ENCODE results near the gene MYF5. TPM values are rescaled to one million over a fixed set of nuclear protein-coding genes. Genes with fewer than 3 reads are reported as not detected.
"Not testable (repeated sequence)": the region's sequence is repeated elsewhere in the genome, so short reads cannot be mapped to it uniquely, and the experiment has no call there.

The MYF5 gene
- not detected for total RNA-seq

GRCh38 chr12:80716696-80717469, at the start of gene MYF5:
Gene MYF5, plus strand, starts transcription at chr12:80716912. Its CDS starts 152 bp downstream, at chr12:80717064.
- Mint-ChIP-seq H3K9me3 (no peaks in the 10 kb centered on the region), H3K4me3 (no peak within 1 kb of the TSS), H3K27me3 (peaks cover 52% of the 10 kb centered on the region), H3K4me1 (no peaks in the 10 kb centered on the region), H3K36me3 (no peaks in the 10 kb centered on the region), H3K27ac (no peak within 1 kb of the TSS)
- DNase-seq: no peak

DNA sequence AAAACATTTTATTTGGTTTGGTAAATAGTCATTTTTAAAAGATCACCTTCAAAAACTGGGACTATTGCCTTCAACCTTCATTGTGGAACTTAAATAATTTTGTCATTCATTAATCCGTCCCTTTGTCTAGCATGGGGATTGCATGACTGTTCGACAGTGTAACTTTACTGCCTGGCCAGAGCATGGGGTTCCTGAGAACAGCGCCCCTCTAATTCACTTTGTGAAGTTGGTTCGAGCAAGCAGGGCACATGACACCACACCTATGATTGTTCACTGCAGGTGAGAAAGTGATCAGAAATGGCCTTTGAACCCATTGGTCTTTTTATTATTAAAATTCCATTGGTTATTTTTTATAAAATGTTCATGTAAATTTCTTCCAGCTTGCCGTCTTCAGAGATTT, 46.5 kb upstream of the MYF5 start:
- no peaks in the 10 kb centered on the region for H3K4me1 Mint-ChIP-seq
- H3K27me3 Mint-ChIP-seq: no peaks in the 10 kb centered on the region
- H3K9me3 Mint-ChIP-seq: peaks cover 1% of the 10 kb centered on the region
- no peak overlapping the region for H3K4me3 Mint-ChIP-seq
- H3K36me3 Mint-ChIP-seq: no peaks in the 10 kb centered on the region
- no peak for DNase-seq
- no peak overlapping the region for H3K27ac Mint-ChIP-seq

DNA sequence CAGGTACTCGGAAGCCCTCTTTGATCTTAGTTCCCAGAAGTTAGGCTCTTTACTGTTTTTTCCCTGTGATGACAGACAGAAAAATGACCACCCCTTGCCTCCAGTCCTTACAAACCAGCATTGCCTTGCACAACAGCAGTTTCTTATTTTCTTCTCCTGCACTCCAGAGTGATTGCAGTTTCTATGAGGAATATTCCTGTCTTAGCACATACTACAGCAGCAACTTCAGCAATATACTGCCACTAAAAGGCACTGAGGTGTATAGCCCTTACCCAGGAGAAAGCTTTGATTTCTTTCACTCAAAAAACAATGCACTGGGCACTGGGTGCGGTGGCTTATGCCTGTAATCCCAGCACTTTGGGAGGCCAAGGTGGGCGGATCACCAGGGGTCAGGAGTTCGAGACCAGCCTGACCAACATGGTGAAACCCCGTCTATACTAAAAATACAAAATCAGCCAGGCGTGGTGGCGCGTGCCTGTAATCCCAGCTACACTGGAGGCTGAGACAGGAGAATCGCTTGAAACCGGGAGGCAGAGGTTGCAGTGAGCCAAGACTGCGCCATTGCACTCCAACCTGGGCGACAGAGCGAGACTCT, 40.6 kb upstream of the MYF5 start:
- DNase-seq, H3K4me1 Mint-ChIP-seq, H3K4me3 Mint-ChIP-seq, H3K36me3 Mint-ChIP-seq, H3K9me3 Mint-ChIP-seq, H3K27me3 Mint-ChIP-seq, H3K27ac Mint-ChIP-seq: not testable (repeated sequence)

DNA sequence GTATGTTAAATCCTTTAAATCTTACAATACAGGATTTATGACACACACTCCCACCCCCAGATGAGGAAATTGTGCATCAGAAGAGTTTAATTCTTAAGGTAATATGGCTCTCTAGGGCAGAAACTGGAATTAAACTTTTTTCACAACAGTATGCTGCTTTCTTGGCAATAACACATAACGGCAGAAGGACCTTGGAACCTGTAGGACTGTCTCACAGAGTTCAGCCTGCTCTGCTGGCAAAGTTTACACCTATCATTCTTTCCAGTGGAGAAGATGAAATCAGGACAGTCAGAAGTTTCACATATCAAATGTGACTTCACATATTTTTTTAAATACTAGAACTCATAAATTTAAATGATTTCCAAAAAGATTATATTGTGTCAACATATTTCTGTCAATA, 39.9 kb upstream of the MYF5 start:
- Mint-ChIP-seq H3K9me3 (no peaks in the 10 kb centered on the region), H3K27me3 (no peaks in the 10 kb centered on the region), H3K4me3 (no peak overlapping the region), H3K4me1 (no peaks in the 10 kb centered on the region), H3K27ac (no peak overlapping the region), H3K36me3 (no peaks in the 10 kb centered on the region)
- no peak for DNase-seq

- H3K27me3 Mint-ChIP-seq: no peaks in the 10 kb centered on the region
- no peak overlapping the region for H3K4me3 Mint-ChIP-seq
- no peak for DNase-seq
- H3K4me1 Mint-ChIP-seq: no peaks in the 10 kb centered on the region
- H3K27ac Mint-ChIP-seq: no peak overlapping the region
- H3K36me3 Mint-ChIP-seq: no peaks in the 10 kb centered on the region
- H3K9me3 Mint-ChIP-seq: no peaks in the 10 kb centered on the region
These were observed 38.7 kb upstream of the MYF5 start for GRCh38 chr12:80677994-80678393.

DNA sequence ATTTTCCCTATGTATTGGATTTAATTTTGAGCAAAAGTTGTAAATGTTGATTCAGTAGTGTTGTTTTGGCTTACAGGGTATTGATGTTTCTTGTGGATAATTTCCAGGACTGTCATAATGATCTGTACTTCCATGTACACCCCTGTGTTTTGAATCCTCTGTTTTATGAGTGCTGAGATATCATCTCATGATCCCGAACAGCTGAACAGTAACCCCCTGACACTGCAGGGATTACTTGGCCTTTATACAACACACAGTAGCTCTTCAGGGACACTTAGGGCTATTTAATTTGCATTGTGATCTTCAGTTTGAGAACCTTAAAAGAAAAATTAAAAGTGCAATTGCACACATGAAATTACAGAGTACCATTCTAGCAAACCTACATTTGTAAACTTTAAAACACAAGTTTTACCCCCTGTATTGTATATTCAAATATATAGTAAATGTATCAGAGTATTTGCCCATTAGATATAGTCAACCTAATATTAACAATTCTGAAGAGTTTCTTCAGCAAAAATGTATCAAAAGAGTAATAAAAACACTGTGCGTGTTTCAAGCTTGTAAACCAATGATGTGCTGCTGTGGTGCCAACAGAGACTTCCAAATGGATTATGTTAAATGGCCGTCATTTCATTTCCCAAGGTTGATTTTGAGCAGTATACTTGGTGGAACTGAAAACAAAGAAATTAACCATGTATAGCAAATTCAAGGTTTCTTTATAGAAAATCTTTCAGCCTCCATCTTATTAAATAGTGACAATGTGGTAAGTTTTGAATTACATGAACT, 37.2 kb upstream of the MYF5 start:
- Mint-ChIP-seq H3K27me3 (no peaks in the 10 kb centered on the region), H3K27ac (no peak overlapping the region), H3K4me1 (no peaks in the 10 kb centered on the region), H3K36me3 (no peaks in the 10 kb centered on the region), H3K9me3 (no peaks in the 10 kb centered on the region), H3K4me3 (no peak overlapping the region)
- no peak for DNase-seq

GRCh38 chr12:80681287-80681686, 35.4 kb upstream of the MYF5 start:
- H3K9me3 Mint-ChIP-seq: no peaks in the 10 kb centered on the region
- DNase-seq: no peak
- H3K4me3 Mint-ChIP-seq: no peak overlapping the region
- no peak overlapping the region for H3K27ac Mint-ChIP-seq
- no peaks in the 10 kb centered on the region for H3K27me3 Mint-ChIP-seq
- no peaks in the 10 kb centered on the region for H3K4me1 Mint-ChIP-seq
- no peaks in the 10 kb centered on the region for H3K36me3 Mint-ChIP-seq

GRCh38 chr12:80681786-80682185, 34.9 kb upstream of the MYF5 start:
- H3K4me1 Mint-ChIP-seq: no peaks in the 10 kb centered on the region
- H3K36me3 Mint-ChIP-seq: no peaks in the 10 kb centered on the region
- no peaks in the 10 kb centered on the region for H3K9me3 Mint-ChIP-seq

DNA sequence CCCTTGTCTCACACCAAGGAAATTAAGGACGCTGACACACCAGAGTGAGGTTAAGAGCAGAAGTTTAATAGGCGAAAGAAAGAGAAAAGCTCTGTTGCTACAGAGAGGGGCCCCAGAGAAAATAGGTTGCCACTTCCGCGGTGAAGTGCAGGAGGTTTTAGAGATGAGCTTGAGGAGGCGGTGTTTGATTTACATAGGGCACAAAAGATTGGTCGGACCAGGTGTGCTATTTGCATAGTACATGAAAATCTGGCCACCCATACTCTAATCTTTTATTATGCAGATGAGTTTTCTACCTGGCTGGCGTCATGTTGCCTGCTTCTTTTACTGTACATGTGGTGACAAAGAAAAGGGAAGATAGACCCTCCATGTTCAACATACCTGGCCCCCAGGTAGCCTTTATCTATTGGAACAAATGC, 32.6 kb upstream of the MYF5 start:
- no peak for DNase-seq
- H3K27me3 Mint-ChIP-seq: no peaks in the 10 kb centered on the region
- no peaks in the 10 kb centered on the region for H3K9me3 Mint-ChIP-seq
- no peaks in the 10 kb centered on the region for H3K36me3 Mint-ChIP-seq
- no peaks in the 10 kb centered on the region for H3K4me1 Mint-ChIP-seq
- no peak overlapping the region for H3K4me3 Mint-ChIP-seq
- H3K27ac Mint-ChIP-seq: no peak overlapping the region

More at GRCh38 chr12:80681786-80682185, 34.9 kb upstream of the MYF5 start:
- H3K27me3 Mint-ChIP-seq: no peaks in the 10 kb centered on the region
- H3K27ac Mint-ChIP-seq: no peak overlapping the region
- no peak overlapping the region for H3K4me3 Mint-ChIP-seq
- DNase-seq: no peak

- H3K9me3 Mint-ChIP-seq: no peaks in the 10 kb centered on the region
- no peak for DNase-seq
- no peaks in the 10 kb centered on the region for H3K4me1 Mint-ChIP-seq
- H3K36me3 Mint-ChIP-seq: no peaks in the 10 kb centered on the region
- no peak overlapping the region for H3K4me3 Mint-ChIP-seq
- H3K27ac Mint-ChIP-seq: no peak overlapping the region
- no peaks in the 10 kb centered on the region for H3K27me3 Mint-ChIP-seq
These were observed 26.6 kb upstream of the MYF5 start for GRCh38 chr12:80690090-80690489.

DNA sequence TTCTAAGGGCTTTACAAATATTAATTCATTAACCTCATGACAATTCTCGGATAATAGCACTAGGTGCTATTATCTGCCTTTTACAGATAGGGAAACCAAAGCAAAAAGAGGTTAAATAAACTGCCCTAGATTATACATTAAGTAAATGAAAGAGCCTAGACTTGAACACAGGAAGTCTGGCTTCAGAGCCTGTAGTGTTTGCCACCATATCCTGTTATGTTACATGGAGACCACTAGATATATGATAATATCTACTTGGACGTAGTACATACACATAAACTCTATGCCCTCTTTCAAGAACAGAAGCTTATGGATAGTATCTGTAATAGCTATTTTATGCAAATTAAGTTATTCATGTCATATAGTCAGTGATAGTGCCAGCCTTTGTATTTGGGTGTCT, 26.2 kb upstream of the MYF5 start:
- Mint-ChIP-seq H3K4me3 (no peak overlapping the region), H3K9me3 (no peaks in the 10 kb centered on the region), H3K27ac (no peak overlapping the region), H3K36me3 (no peaks in the 10 kb centered on the region), H3K4me1 (no peaks in the 10 kb centered on the region), H3K27me3 (no peaks in the 10 kb centered on the region)
- no peak for DNase-seq

GRCh38 chr12:80692114-80692513, 24.6 kb upstream of the MYF5 start:
- Mint-ChIP-seq H3K36me3 (no peaks in the 10 kb centered on the region), H3K27me3 (no peaks in the 10 kb centered on the region), H3K27ac (no peak overlapping the region), H3K4me3 (no peak overlapping the region), H3K9me3 (no peaks in the 10 kb centered on the region), H3K4me1 (no peaks in the 10 kb centered on the region)
- no peak for DNase-seq

- Mint-ChIP-seq H3K4me1 (no peaks in the 10 kb centered on the region), H3K9me3 (no peaks in the 10 kb centered on the region), H3K27me3 (no peaks in the 10 kb centered on the region), H3K4me3 (no peak overlapping the region), H3K27ac (no peak overlapping the region), H3K36me3 (no peaks in the 10 kb centered on the region)
- DNase-seq: no peak
These were observed 19.3 kb upstream of the MYF5 start for GRCh38 chr12:80697270-80697887.

GRCh38 chr12:80698256-80698655, 18.5 kb upstream of the MYF5 start:
- no peaks in the 10 kb centered on the region for H3K9me3 Mint-ChIP-seq
- no peak overlapping the region for H3K4me3 Mint-ChIP-seq
- no peaks in the 10 kb centered on the region for H3K27me3 Mint-ChIP-seq
- H3K4me1 Mint-ChIP-seq: no peaks in the 10 kb centered on the region
- H3K36me3 Mint-ChIP-seq: no peaks in the 10 kb centered on the region
- no peak overlapping the region for H3K27ac Mint-ChIP-seq
- DNase-seq: no peak

GRCh38 chr12:80698847-80699542, 17.7 kb upstream of the MYF5 start:
- no peaks in the 10 kb centered on the region for H3K9me3 Mint-ChIP-seq
- H3K36me3 Mint-ChIP-seq: no peaks in the 10 kb centered on the region
- H3K4me1 Mint-ChIP-seq: no peaks in the 10 kb centered on the region
- no peaks in the 10 kb centered on the region for H3K27me3 Mint-ChIP-seq
- DNase-seq: no peak
- H3K27ac Mint-ChIP-seq: no peak overlapping the region
- H3K4me3 Mint-ChIP-seq: no peak overlapping the region
